Nephron (organoid): ENCODE data around the gene TLK1.

Experiments used
- H3K27ac Mint-ChIP-seq, 3 experiments: 2 replicates each; pipeline ENCODE4 v1.8.0; 2020; ENCODE audit warnings: mixed read lengths in 3 of 3, mild to moderate bottlenecking in 2 of 3, moderate library complexity in 1 of 3
- H3K27me3 Mint-ChIP-seq: 2 replicates; pipeline ENCODE4 v1.8.0; 2021; ENCODE audit warnings: low read depth, mild to moderate bottlenecking, moderate library complexity, mixed read lengths
- H3K36me3 Mint-ChIP-seq: 2 replicates; pipeline ENCODE4 v1.8.0; 2020; ENCODE audit warnings: low read depth, mixed read lengths
- H3K4me1 Mint-ChIP-seq: 2 replicates; pipeline ENCODE4 v1.8.0; 2020; ENCODE audit warnings: mixed read lengths
- H3K4me3 Mint-ChIP-seq, 3 experiments: 2 replicates each; pipeline ENCODE4 v1.8.0; 2020; ENCODE audit warnings: mild to moderate bottlenecking in 3 of 3, mixed read lengths in 3 of 3, moderate library complexity in 2 of 3
- H3K9me3 Mint-ChIP-seq: 2 replicates; pipeline ENCODE4 v1.8.0; 2020; ENCODE audit warnings: mixed read lengths
- CTCF ChIP-seq, 3 experiments: fragments of 200-600 bp; sonication (generic); IDR thresholded peaks; one replicate each; pipeline ENCODE4 v1.5.0; 2021; ENCODE audit warnings: antibody characterized with exemption in 3 of 3; ENCODE audit not compliant: unreplicated experiment in 3 of 3

The TLK1 gene

GRCh38 chr2:170973225-170973491, 187.5 kb downstream of the TLK1 start:
- H3K36me3 Mint-ChIP-seq, result peaks cover 4% of the 10 kb centered on the region
- no peaks in the 10 kb centered on the region for H3K9me3 Mint-ChIP-seq
- peaks cover 14% of the 10 kb centered on the region for H3K4me1 Mint-ChIP-seq
- no peaks in the 10 kb centered on the region for H3K27me3 Mint-ChIP-seq
- no peak for TF ChIP-seq CTCF (IDR thresholded peaks at IDR 0.05; ENCODE audit: unreplicated experiment in 3 of 3)
- peak overlapping the region; percentile 16 to 79 (median 53) for H3K27ac Mint-ChIP-seq
- peak overlapping the region; percentile 75 to 84 (median 83) for H3K4me3 Mint-ChIP-seq

DNA sequence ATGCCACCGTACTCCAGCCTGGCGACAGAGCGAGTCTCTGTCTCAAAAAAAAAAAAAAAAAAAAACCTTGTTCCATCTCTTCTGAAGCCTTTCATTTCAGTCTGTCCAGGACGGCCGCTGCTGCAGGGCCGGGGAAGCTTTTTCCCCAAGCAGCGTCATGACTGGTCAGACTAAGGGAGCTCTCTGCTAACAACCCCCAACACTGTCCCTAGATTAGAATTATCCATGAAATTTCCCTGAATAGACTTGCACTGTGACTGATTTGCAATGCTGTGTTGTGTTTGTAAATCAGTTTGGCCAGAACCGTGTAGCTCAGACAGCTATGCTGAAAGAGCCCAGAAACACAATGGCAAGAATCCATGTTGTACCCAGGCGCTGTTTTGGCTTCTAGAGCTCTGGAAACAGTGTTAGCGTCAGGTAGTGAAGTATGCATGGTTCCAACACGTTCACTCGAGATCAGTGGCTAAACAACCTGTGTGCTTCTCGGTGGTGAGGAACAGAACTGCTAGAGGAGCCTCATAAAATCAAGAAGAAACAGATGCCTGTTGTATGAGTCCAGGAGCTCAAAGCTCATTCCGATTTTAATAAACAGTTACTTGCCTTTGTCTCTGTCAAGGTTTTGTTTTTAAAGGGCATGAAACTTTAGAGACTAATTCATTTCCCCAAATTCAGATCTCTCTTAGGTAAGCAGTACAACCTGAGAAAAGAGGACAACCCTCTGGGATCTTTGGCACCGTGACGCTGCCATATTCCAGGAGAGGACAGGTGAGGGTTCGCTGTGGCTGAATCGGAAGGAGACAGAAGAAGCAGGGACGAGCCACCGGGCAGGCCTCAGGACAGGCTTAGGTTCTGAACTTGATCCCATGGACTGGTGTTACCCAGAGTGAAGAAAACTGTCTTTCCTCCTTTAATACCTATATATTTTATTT, 188.1 kb downstream of the TLK1 start:
- peaks cover 14% of the 10 kb centered on the region for H3K4me1 Mint-ChIP-seq
- H3K27me3 Mint-ChIP-seq, result no peaks in the 10 kb centered on the region
- H3K4me3 Mint-ChIP-seq, result peak overlapping the region; percentile 75 to 84 (median 83)
- no peak for TF ChIP-seq CTCF (IDR thresholded peaks at IDR 0.05; ENCODE audit: unreplicated experiment in 3 of 3)
- H3K9me3 Mint-ChIP-seq, result no peaks in the 10 kb centered on the region
- peak overlapping the region; percentile 16 to 79 (median 53) for H3K27ac Mint-ChIP-seq
- H3K36me3 Mint-ChIP-seq, result peaks cover 10% of the 10 kb centered on the region

GRCh38 chr2:170971071-170971470, 189.6 kb downstream of the TLK1 start:
- TF ChIP-seq CTCF (IDR thresholded peaks at IDR 0.05; ENCODE audit: unreplicated experiment in 3 of 3), result no peak
- Mint-ChIP-seq H3K27me3 (no peaks in the 10 kb centered on the region), H3K4me1 (peaks cover 14% of the 10 kb centered on the region), H3K27ac (no peak overlapping the region), H3K9me3 (no peaks in the 10 kb centered on the region), H3K36me3 (peaks cover 23% of the 10 kb centered on the region), H3K4me3 (no peak overlapping the region)

DNA sequence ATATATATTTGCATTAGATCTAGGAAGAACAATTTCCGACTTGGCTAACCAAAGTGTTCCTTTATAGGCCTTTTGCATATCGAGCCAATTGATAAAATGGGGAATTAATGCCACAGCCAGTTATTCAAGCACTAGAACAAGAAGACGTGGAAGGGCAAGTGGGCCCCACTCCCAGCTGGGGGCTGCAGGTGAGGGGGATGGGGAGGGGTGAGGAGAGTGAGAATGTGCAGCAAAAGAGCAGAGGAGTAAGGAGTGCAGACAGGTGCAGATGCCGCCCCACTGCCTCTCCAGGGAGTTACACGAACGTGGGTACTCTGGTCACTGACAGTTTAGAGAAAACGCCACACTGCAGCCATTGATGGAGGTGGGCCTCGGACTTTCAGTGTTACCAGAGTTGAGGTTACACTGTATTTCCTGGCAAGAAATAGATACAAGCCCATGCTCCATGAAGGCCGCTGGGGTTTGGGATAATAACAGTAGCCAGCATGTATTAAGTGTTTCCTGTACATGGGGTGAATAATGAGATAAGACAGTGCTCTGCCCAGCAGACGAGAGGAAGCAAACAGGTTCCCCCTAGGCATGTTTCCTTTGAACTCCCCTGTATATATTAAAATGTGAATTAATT, 190.7 kb downstream of the TLK1 start:
- Mint-ChIP-seq H3K4me1 (peaks cover 20% of the 10 kb centered on the region), H3K9me3 (no peaks in the 10 kb centered on the region), H3K27me3 (no peaks in the 10 kb centered on the region), H3K36me3 (peaks cover 34% of the 10 kb centered on the region), H3K27ac (no peak overlapping the region), H3K4me3 (no peak overlapping the region)
- no peak for TF ChIP-seq CTCF (IDR thresholded peaks at IDR 0.05; ENCODE audit: unreplicated experiment in 3 of 3)

DNA sequence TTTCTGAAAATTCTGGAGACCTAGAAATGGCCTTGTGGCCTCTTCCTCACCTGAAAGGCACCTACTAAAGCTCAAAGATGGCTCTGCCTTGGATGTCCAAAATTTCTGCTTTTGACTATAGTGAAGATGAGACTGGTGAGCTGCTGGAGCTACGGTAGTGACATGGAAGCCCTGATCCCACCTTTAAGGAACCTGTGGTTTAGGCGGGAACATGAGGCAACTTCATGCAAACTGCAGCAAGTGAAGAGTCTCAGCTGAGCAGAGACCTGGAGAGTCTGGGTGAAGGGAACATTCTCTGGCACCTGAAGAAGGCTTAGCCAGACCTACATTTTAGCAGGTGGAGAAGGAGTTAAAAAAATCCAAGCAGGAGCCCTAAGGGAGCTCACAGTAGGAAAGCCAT, 191.7 kb downstream of the TLK1 start:
- no peak for TF ChIP-seq CTCF (IDR thresholded peaks at IDR 0.05; ENCODE audit: unreplicated experiment in 3 of 3)
- Mint-ChIP-seq H3K27me3 (no peaks in the 10 kb centered on the region), H3K4me1 (peaks cover 17% of the 10 kb centered on the region), H3K4me3 (no peak overlapping the region), H3K9me3 (no peaks in the 10 kb centered on the region), H3K27ac (no peak overlapping the region), H3K36me3 (peaks cover 40% of the 10 kb centered on the region)
